GM21529 (cell line): ENCODE measurements around the gene CDH2.

Experiments
- ATAC-seq: cut with Tn5 transposase; IDR thresholded peaks from one replicate; pipeline ENCODE4 v1.9.1; 2021; ENCODE audit not compliant: unreplicated experiment

CDH2 gene

GRCh38 chr18:28128659-28128980 lies 48.3 kb downstream of the CDH2 start:
- no peak for ATAC-seq

GRCh38 chr18:28127763-28128658 lies 48.9 kb downstream of the CDH2 start:
- ATAC-seq, result no peak

- no peak for ATAC-seq
Measured at GRCh38 chr18:28127228-28127627, 49.7 kb downstream of the CDH2 start.

- no peak for ATAC-seq
Measured at GRCh38 chr18:28126768-28127167, 50.2 kb downstream of the CDH2 start.

- no peak for ATAC-seq
Measured at GRCh38 chr18:28125051-28125450, 51.9 kb downstream of the CDH2 start.

GRCh38 chr18:28124131-28125029 lies 52.5 kb downstream of the CDH2 start:
- ATAC-seq, result no peak

GRCh38 chr18:28123401-28124030 lies 53.4 kb downstream of the CDH2 start:
- no peak for ATAC-seq

- no peak for ATAC-seq
Measured at GRCh38 chr18:28120828-28121515, 56.0 kb downstream of the CDH2 start.

- ATAC-seq, result no peak
Measured at GRCh38 chr18:28116461-28116860, 60.5 kb downstream of the CDH2 start.

- no peak for ATAC-seq
Measured at GRCh38 chr18:28115149-28115550, 61.8 kb downstream of the CDH2 start.

- no peak for ATAC-seq
Measured at GRCh38 chr18:28114472-28114871, 62.5 kb downstream of the CDH2 start.

GRCh38 chr18:28113271-28114029 lies 63.5 kb downstream of the CDH2 start:
- ATAC-seq, result no peak

GRCh38 chr18:28112056-28112470 lies 64.9 kb downstream of the CDH2 start:
- no peak for ATAC-seq

- no peak for ATAC-seq
Measured at GRCh38 chr18:28110924-28111323, 66.0 kb downstream of the CDH2 start.

GRCh38 chr18:28109781-28110560 lies 67.0 kb downstream of the CDH2 start:
- ATAC-seq, result no peak

GRCh38 chr18:28108814-28109213 lies 68.1 kb downstream of the CDH2 start:
- ATAC-seq, result no peak

- no peak for ATAC-seq
Measured at GRCh38 chr18:28108254-28108653, 68.7 kb downstream of the CDH2 start.

GRCh38 chr18:28099237-28099636 lies 77.7 kb downstream of the CDH2 start:
- no peak for ATAC-seq

- ATAC-seq, result no peak
Measured at GRCh38 chr18:28095631-28096030, 81.3 kb downstream of the CDH2 start.
